WTC11 (cell line): ENCODE results near the gene TSC22D4.

Experiments used
- CBFB ChIP-seq: sonication (generic); formaldehyde crosslinking; IDR thresholded peaks from 2 replicates; pipeline ENCODE4 v1.8.1; 2022; ENCODE audit warnings: mild to moderate bottlenecking, low read depth, missing genetic modification reagents
- CTCF ChIP-seq: fragments of 200-600 bp; IDR thresholded peaks from 2 replicates; pipeline ENCODE4 v1.8.0; 2022; ENCODE audit warnings: antibody characterized with exemption
- MLX ChIP-seq: sonication (generic); formaldehyde crosslinking; IDR thresholded peaks from 2 replicates; pipeline ENCODE4 v1.8.1; 2023; ENCODE audit warnings: mild to moderate bottlenecking, missing genetic modification reagents, moderate library complexity
- MYBL2 ChIP-seq: sonication (generic); formaldehyde crosslinking; IDR thresholded peaks from 2 replicates; pipeline ENCODE4 v1.8.1; 2023; ENCODE audit warnings: mild to moderate bottlenecking, moderate library complexity, missing genetic modification reagents
- NFE2L1 ChIP-seq: sonication (generic); formaldehyde crosslinking; IDR thresholded peaks from 2 replicates; pipeline ENCODE4 v1.8.1; 2023; ENCODE audit warnings: missing genetic modification reagents
- NR1H2 ChIP-seq: sonication (generic); formaldehyde crosslinking; IDR thresholded peaks from 2 replicates; pipeline ENCODE4 v1.9.0; 2021; ENCODE audit warnings: mild to moderate bottlenecking, moderate library complexity, missing genetic modification reagents
- NR2C2 ChIP-seq: sonication (generic); formaldehyde crosslinking; IDR thresholded peaks from 2 replicates; pipeline ENCODE4 v1.8.0; 2022; ENCODE audit warnings: mild to moderate bottlenecking, missing genetic modification reagents
- PRDM15 ChIP-seq: sonication (generic); formaldehyde crosslinking; IDR thresholded peaks from 2 replicates; pipeline ENCODE4 v1.8.0; 2022; ENCODE audit warnings: missing genetic modification reagents
- SP1 ChIP-seq: sonication (generic); formaldehyde crosslinking; conservative IDR thresholded peaks from 2 replicates; pipeline ENCODE4 v1.8.1; 2022; ENCODE audit warnings: missing genetic modification reagents
- TCF7 ChIP-seq: sonication (generic); formaldehyde crosslinking; IDR thresholded peaks from 2 replicates; pipeline ENCODE4 v1.8.0; 2022; ENCODE audit warnings: mild to moderate bottlenecking, low read depth, missing genetic modification reagents, moderate library complexity
- TEAD4 ChIP-seq: sonication (generic); formaldehyde crosslinking; IDR thresholded peaks from 2 replicates; pipeline ENCODE4 v1.8.0; 2022; ENCODE audit warnings: mild to moderate bottlenecking, missing genetic modification reagents

GRCh38 chr7:100467638-100468373, 11.2 kb downstream of the TSC22D4 start:
- TF ChIP-seq CTCF (no peak), NFE2L1 (CRISPR knock-in tag) (no peak), MLX (CRISPR knock-in tag) (no peak), CBFB (no peak), NR2C2 (CRISPR knock-in tag) (no peak), SP1 (CRISPR knock-in tag) (no peak), MYBL2 (CRISPR knock-in tag) (no peak), NR1H2 (no peak), TEAD4 (no peak), TCF7 (CRISPR knock-in tag) (no peak), PRDM15 (CRISPR knock-in tag) (no peak)
